ENCODE measurements around the gene PGAP2. TPM values are rescaled to one million over a fixed set of nuclear protein-coding genes. Genes with fewer than 3 reads are reported as not detected.

Gene PGAP2
- total RNA-seq, 2 donors from 2014 or later, result 10.8 to 14.9 TPM

GRCh38 chr11:3825473-3826154, 17.3 kb downstream of the PGAP2 start:
- Histone ChIP-seq H3K36me3 (peaks cover 17% of the 10 kb centered on the region), H3K4me3 (no peak overlapping the region), H3K27ac (no peak overlapping the region), H3K9me3 (no peaks in the 10 kb centered on the region), H3K27me3 (no peaks in the 10 kb centered on the region), H3K4me1 (peaks cover 0 to 3% of the 10 kb centered on the region in 2 donors)
- DNase-seq (ENCODE audit: low spot score), result no peak
- TF ChIP-seq, protein P1, sequence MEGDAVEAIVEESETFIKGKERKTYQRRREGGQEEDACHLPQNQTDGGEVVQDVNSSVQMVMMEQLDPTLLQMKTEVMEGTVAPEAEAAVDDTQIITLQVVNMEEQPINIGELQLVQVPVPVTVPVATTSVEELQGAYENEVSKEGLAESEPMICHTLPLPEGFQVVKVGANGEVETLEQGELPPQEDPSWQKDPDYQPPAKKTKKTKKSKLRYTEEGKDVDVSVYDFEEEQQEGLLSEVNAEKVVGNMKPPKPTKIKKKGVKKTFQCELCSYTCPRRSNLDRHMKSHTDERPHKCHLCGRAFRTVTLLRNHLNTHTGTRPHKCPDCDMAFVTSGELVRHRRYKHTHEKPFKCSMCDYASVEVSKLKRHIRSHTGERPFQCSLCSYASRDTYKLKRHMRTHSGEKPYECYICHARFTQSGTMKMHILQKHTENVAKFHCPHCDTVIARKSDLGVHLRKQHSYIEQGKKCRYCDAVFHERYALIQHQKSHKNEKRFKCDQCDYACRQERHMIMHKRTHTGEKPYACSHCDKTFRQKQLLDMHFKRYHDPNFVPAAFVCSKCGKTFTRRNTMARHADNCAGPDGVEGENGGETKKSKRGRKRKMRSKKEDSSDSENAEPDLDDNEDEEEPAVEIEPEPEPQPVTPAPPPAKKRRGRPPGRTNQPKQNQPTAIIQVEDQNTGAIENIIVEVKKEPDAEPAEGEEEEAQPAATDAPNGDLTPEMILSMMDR (IDR thresholded peaks at IDR 0.05), result no peak

- no peaks in the 10 kb centered on the region for H3K27me3 ChIP-seq
- peaks cover 17% of the 10 kb centered on the region for H3K36me3 ChIP-seq
- DNase-seq (ENCODE audit: low spot score), result no peak
- no peak overlapping the region for H3K4me3 ChIP-seq
- H3K4me1 ChIP-seq, result peaks cover 0 to 13% of the 10 kb centered on the region in 2 donors
- H3K9me3 ChIP-seq, result no peaks in the 10 kb centered on the region
- TF ChIP-seq, protein P1 (IDR thresholded peaks at IDR 0.05), result no peak
- H3K27ac ChIP-seq, result no peak overlapping the region
These were observed 18.4 kb downstream of the PGAP2 start for GRCh38 chr11:3826721-3827120.

GRCh38 chr11:3827434-3828186, 19.2 kb downstream of the PGAP2 start:
- peaks cover 0 to 22% of the 10 kb centered on the region in 2 donors for H3K4me1 ChIP-seq
- no peaks in the 10 kb centered on the region for H3K9me3 ChIP-seq
- no peak overlapping the region for H3K27ac ChIP-seq
- TF ChIP-seq, protein P1 (IDR thresholded peaks at IDR 0.05), result no peak
- no peak overlapping the region for H3K4me3 ChIP-seq
- peaks cover 17% of the 10 kb centered on the region for H3K36me3 ChIP-seq
- no peaks in the 10 kb centered on the region for H3K27me3 ChIP-seq
- no peak for DNase-seq (ENCODE audit: low spot score)

DNA sequence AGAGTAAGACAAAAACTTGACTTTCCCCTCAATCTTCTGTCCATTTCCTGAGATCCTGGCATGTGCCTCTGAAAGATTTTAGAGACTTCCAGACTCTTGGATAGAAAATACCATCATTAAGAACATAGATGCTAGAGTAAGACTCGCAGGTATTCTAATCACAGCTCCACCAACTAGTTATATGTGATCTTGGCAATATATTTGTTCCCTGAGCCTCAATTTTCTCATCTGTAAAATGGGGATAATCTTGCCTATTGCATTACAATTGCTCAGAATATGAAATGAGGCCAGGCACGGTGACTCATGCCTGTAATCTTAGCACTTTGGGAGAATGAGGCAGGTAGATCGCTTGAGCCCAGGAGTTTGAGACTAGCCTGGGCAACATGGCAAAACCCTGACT, 21.7 kb downstream of the PGAP2 start:
- Histone ChIP-seq H3K36me3 (peaks cover 17% of the 10 kb centered on the region), H3K27ac (no peak overlapping the region), H3K4me1 (peaks cover 0 to 37% of the 10 kb centered on the region in 2 donors), H3K4me3 (no peak overlapping the region), H3K9me3 (no peaks in the 10 kb centered on the region), H3K27me3 (no peaks in the 10 kb centered on the region)
- DNase-seq (ENCODE audit: low spot score), result no peak
- TF ChIP-seq, protein P1 (IDR thresholded peaks at IDR 0.05), result no peak

- no peak for DNase-seq (ENCODE audit: low spot score)
- Histone ChIP-seq H3K4me1 (peaks cover 0 to 43% of the 10 kb centered on the region in 2 donors), H3K9me3 (no peaks in the 10 kb centered on the region), H3K4me3 (no peak overlapping the region), H3K36me3 (peaks cover 17% of the 10 kb centered on the region), H3K27me3 (no peaks in the 10 kb centered on the region), H3K27ac (no peak overlapping the region)
- TF ChIP-seq, protein P1 (IDR thresholded peaks at IDR 0.05), result no peak
These were observed 22.4 kb downstream of the PGAP2 start for GRCh38 chr11:3830730-3831129.
